ENCODE measurements around the gene CAMKMT.
A peak's percentile ranks its signal among the peaks of the same experiment; 100 is the strongest.

Gene CAMKMT

DNA sequence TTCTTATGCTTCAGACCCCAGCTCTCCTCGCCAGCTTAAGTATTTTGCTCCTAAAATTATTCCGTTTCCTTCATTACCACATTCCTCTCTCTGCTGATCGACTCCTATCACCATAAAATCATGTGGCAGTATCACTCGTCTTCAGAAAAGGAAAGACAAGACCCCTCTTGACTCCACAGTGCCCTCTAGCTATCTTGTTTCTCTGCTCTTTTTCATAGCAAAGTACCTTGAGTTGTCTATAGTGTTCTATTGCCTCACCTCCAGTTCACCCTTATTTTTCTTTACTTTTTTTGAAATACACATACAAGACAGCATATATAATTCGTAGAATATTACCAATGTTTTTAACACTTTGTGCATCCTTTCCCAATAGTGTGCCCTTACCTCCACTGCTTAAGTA lies 306.6 kb downstream of the CAMKMT start:
- no peak for DNase-seq

DNA sequence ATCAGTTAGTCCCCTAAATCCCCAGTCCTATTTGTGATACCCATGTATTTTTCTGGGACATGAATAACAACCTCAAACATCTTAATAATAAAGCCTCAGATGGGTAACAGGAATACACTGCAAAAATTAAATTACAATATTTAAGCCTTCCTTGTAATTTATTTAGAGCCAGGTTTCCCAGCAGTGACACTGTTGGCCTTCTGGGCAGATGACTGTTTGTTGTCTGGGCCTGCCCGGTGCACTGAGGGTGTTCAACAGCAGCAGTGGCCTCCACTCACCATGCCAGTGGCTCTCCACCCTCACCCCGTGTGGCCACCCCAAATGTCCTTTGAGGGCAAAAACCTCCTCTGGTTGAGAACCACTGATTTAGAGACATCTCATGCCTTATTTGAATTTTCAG lies 309.5 kb downstream of the CAMKMT start:
- no peak for DNase-seq

- DNase-seq, result no peak
Measured at GRCh38 chr2:44671916-44672315, 310.2 kb downstream of the CAMKMT start.

DNA sequence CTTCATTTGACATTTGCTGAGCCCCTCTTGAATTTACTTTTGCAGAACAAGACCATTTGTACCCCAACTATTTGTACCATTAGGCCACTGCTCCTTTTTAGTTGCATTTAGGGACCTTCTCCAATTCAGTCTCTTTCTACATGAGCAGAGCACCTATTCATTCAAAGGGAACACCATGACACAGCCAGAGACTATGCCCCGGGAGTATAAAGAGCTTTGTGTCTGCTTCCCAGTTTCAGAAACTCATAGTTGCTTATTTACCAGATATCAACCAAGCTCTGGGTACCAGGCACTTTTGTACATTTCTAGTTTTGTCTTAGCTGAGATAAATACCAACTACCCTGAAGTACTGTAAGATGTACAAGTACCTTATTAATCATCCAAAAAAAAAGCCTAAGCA lies 310.7 kb downstream of the CAMKMT start:
- DNase-seq, result no peak

DNA sequence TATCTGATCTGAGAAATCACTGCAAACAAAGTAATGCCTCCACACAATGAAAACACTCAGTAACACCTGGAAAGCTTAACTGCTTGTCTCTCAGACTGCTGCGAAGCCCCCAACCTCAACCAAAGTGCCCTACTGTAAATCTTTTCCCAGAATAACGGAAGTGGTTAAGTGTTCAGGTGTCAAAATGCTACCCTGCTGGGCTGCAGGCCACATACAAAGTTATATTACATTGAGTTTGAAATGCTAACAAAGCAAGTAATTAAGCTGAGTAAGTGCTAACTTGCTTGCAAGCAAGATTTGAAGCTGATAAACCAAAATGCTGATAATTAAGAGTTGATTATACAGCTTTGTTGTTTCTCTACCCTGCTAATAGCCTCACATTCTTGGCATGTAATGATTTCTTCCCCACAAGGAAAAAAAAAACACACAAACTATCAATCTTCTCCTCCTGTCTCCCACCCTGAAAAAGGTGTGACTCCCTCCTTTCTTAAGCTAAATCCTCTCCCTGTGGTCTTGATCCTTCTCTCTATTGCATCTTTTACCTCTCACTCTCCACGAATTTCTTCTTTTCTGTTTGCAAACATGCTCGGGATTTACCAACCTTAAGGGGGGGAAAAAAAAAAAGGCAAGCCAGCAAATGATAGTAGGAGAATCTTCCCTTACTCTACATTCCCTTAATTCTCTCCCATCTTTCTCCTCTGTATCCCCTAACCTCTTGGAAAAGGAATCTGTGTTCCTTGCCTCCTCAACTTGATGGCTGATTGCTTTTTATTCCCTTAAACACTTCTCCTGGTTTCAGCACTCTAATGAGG lies 312.9 kb downstream of the CAMKMT start:
- no peak for DNase-seq

- no peak for DNase-seq
Measured at GRCh38 chr2:44676379-44676778, 314.6 kb downstream of the CAMKMT start.

- DNase-seq, result no peak
Measured at GRCh38 chr2:44679584-44679983, 317.8 kb downstream of the CAMKMT start.

- DNase-seq, result no peak
Measured at GRCh38 chr2:44679990-44680389, 318.2 kb downstream of the CAMKMT start.

- DNase-seq, result no peak
Measured at GRCh38 chr2:44680424-44680971, 318.8 kb downstream of the CAMKMT start.

- DNase-seq, result no peak
Measured at GRCh38 chr2:44680983-44681531, 319.3 kb downstream of the CAMKMT start.

DNA sequence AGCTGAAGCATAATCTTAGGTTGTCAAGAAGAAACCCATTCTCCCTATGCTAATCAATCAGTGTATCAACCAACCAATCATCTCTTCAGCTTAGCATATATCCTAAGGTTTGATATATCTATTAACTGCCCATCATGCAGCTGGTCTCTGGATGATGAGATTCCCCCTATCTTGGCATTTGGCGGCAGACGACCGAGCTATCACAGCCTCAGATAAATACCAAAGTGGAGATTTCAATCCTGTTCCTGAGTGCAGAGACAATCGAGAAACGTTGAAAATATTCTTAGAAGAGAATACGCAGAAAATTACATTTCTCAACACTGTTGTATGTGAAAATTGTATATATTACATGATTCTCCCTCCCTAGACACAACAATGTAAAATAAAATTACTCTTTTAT lies 320.7 kb downstream of the CAMKMT start:
- no peak for DNase-seq

DNA sequence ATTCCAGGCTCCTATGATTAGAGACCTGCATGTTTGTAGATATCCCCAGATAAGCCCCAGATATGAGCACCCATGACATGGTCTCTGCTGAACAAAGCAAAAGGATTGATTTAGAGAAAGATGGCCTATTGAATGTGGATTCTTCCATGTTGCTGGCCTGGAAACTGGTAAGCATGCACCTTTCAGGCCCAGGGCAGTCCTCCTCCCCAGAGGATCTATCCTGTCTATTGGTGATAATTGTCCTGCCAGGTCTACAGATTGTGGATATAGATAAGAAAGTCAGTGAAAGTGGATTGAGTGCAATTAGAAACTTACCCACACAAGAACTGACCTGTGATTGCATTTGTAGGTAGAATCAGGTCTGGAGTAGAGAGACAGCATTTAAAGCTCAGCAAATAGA lies 322.8 kb downstream of the CAMKMT start:
- no peak for DNase-seq

DNA sequence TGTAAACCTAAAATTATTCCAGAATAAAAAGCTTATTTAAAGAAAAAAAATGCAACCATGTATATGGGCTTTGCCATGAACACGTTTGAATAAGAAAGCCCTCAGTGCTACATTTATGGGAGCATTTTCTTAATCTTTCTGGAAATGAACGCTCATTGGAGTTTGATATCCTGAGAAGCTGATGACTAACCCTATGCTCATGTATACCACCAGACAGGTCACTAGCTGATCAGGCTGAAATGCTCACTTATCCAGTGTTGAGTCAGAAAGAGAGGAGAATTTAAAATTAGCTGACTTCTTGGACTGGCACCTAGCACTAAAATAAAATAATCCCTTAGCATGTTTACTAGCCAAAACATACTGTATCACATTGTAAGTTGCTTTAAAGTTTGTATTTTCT lies 324.8 kb downstream of the CAMKMT start:
- DNase-seq, result no peak

DNA sequence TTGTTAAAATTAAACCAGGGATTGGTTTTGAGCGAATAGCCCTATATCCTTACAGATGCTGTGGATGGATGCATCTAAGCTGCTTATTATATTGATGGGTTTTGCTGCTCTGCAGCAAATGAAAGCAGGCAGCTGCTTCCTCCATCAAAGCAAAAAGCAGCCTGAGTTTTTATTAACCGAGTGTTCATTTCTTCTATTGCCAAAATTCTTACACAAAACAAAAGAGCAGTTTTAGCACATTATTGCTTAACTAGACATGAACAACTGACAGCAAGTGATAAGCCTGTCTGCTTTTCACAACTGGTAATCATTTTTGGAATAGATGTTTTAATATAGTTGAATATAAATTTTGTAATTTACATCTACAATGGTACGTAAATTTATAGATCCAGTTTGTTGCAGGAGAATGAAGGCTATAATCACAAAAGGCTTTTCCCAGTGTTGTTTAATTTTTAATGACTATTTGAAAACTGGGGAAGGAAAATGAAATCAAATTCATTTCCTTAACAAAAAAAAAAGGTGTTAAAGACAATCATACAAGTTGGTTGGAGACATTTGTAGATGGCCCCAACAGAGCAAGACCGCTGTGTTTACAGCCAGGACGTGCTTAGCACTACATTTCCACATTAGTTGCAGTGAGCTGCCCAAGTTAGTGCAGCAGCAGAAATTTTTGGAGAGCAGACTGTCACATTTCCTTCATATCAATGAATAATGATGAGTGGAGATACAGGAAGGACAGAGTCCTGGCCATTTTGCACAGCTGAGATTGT lies 326.1 kb downstream of the CAMKMT start:
- DNase-seq, result no peak

DNA sequence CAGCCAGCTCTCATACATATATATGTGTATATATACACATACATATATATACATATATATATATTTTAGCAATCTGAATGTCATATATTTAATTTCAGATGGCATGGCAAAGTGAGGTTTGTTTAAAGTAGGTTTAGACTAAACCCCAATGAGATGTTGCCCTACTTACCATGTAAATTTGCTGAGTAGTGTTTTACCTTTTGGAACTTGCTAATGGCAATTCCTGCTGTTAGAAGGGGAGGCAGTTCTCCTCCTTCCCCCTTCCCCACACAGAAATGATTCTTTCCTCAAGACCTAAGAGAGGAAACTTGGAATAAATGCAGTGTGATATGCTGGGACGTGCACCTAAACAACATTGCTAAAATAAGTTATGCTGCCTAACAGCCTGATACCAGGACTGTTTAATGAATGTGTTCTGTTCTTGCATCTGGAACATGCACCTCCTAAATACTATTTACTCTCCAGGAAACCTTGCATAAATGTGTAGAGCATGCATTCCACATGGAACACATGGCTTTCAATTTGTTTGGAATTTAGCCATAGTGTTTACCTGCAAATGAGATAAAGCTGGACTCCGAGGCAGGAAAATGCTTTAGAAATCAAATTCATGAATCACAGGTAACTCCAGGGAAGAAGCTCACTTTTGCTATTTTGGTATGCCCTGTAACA lies 326.8 kb downstream of the CAMKMT start:
- no peak for DNase-seq

DNA sequence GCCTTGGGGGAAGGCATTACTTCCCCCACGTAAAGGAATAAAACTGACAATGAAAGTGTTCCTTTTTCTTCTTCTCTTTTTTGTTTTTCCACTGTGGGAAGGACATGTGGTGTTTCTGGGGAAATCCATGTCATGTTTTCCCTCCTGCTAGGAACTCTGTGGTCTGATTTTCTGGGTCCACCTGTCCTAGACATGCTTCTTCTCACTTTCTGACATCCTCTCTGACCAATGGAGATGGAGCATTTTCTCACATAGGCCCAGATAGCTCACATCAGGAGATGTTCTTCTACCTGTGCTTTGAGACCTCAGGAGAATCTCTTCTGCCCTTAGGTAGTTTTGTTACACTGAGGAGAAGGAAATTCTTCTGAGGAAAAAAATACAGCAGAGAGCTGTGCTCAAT lies 327.8 kb downstream of the CAMKMT start:
- peak; percentile 7 for DNase-seq

DNA sequence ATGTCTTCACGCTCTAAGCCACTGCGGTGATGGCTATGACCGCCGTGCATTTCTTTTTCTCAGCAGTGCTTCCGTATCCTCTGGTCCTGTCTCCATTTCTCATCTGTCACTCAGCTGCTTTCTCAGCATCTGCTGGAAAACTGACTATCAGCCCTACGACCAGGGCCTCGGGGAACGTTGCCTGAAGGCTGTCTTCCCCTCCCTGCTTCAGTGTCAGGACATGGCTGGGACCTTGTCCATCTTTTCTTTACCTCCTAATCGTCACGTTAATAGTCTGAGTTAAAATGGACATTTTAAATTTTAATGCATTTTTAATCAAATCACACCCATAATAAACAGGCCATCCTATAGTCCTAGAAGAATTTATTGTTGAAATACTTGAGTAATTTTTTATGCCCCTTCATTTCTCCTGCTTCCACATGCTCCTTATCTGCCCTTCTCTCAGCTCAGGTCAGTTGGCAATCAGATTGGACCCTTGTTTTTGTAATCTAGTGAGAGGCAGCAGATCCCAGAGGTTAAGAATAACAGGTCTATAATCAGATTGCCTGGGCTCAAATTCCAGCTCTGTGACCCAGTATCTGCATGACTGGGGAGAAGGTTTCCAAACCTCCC lies 329.5 kb downstream of the CAMKMT start:
- DNase-seq, result no peak

DNA sequence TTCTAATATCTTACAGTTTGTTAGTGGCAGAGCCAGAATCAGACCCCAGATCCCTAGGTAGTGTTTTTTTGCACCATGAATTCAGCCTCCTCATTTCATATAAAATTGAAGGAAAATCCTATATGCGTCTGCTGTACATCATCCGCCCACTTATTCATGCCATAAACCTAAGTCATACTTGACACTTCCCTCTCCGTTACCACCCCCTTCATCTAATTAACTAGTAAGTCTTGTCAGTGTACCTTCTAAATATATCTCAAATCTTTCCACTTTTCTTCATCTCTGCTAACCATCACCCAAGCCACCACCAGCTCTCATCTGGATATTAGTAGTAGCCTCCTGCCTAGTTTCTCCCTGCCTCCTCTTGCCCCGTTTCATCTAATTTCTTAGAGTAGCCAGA lies 331.1 kb downstream of the CAMKMT start:
- no peak for DNase-seq

- no peak for DNase-seq
Measured at GRCh38 chr2:44700824-44701223, 339.1 kb downstream of the CAMKMT start.

DNA sequence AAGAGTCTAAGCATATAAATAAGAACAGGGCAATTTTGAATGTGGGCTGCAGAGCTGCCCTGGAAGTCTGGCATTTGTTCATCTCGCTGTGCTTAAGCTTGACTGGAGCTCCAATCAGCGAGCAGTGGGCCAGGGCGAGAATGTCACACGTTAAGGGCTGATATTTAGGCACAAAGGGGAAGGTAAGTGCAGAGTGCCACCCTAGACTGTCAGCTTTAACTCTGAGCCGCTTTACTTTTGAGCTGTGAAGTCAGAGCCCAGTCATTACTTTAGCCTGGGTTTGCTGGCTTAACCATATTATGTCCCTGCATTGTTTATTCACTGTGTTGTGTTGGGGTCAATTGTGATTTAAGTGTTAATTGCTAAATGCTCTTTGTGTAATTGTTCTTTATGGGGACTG lies 343.6 kb downstream of the CAMKMT start:
- no peak for DNase-seq

- DNase-seq, result peak; percentile 24
Measured at GRCh38 chr2:44705876-44706480, 344.2 kb downstream of the CAMKMT start.

All from MV-4-11 (cell line).